Thyroid gland (tissue), 4 donors: ENCODE measurements around the gene HIP1.
"Not testable (repeated sequence)": the region's sequence is repeated elsewhere in the genome, so short reads cannot be mapped to it uniquely, and the experiment has no call there.

Experiments used
- POLR2A ChIP-seq, 2 donors: fragments of 450-650 bp; IDR thresholded peaks; one replicate each; pipeline ENCODE4 v1.6.1; 2017; ENCODE audit warnings: antibody characterized with exemption in 2 of 2, mild to moderate bottlenecking in 2 of 2, moderate library complexity in 1 of 2
- TF ChIP-seq, protein P1 (sequence below), 6 experiments: fragments of 200-600 bp in 3 of 6; fragments of 450-650 bp in 3 of 6; sonication (generic) in 3 of 6; IDR thresholded peaks; one replicate each; pipeline ENCODE4 v1.5.1; 2016 to 2019; ENCODE audit warnings: antibody characterized with exemption in 6 of 6, mild to moderate bottlenecking in 2 of 6, inconsistent platforms in 1 of 6, moderate library complexity in 1 of 6

DNA sequence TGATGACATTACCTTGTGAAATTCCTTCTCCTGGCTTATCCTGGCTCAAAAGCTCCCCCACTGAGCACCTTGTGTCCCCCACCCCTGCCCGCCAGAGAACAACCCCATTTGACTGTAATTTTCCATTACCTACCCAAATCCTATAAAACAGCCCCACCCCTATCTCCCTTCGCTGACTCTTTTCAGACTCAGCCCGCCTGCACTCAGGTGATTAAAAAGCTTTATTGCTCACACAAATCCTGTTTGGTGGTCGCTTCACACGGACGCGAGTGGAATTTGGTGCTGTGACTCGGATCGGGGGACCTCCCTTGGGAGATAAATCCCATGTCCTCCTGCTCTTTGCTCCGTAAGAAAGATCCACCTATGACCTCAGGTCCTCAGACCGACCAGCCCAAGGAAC, 40.3 kb upstream of the HIP1 start:
- TF ChIP-seq, protein P1, sequence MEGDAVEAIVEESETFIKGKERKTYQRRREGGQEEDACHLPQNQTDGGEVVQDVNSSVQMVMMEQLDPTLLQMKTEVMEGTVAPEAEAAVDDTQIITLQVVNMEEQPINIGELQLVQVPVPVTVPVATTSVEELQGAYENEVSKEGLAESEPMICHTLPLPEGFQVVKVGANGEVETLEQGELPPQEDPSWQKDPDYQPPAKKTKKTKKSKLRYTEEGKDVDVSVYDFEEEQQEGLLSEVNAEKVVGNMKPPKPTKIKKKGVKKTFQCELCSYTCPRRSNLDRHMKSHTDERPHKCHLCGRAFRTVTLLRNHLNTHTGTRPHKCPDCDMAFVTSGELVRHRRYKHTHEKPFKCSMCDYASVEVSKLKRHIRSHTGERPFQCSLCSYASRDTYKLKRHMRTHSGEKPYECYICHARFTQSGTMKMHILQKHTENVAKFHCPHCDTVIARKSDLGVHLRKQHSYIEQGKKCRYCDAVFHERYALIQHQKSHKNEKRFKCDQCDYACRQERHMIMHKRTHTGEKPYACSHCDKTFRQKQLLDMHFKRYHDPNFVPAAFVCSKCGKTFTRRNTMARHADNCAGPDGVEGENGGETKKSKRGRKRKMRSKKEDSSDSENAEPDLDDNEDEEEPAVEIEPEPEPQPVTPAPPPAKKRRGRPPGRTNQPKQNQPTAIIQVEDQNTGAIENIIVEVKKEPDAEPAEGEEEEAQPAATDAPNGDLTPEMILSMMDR (IDR thresholded peaks at IDR 0.05): not testable (repeated sequence)
- TF ChIP-seq POLR2A (IDR thresholded peaks at IDR 0.05): not testable (repeated sequence)
